Spleen (tissue), 7 donors: ENCODE measurements around the gene SPATS2.

Source experiments
- CTCF ChIP-seq, 11 experiments: fragments of 200-600 bp in 7 of 11; fragments of 450-650 bp in 4 of 11; sonication (generic) in 4 of 11; IDR thresholded peaks in 8 of 11; conservative IDR thresholded peaks in 3 of 11; 1 replicate in 7 of 11; 2 replicates in 4 of 11; pipeline versions ENCODE4 v1.4.0 to v1.8.0; 2016 to 2021; ENCODE audit warnings: antibody characterized with exemption in 11 of 11, inconsistent platforms in 4 of 11, mild to moderate bottlenecking in 1 of 11
- POLR2A ChIP-seq, 3 donors: fragments of 450-650 bp; IDR thresholded peaks; one replicate each; pipeline ENCODE4 v1.5.1; 2017; ENCODE audit warnings: antibody characterized with exemption in 3 of 3, mild to moderate bottlenecking in 1 of 3
- POLR2AphosphoS5 ChIP-seq, 3 donors: sonication (generic); formaldehyde crosslinking; IDR thresholded peaks; one replicate each; pipeline ENCODE4 v1.5.1; 2017; ENCODE audit warnings: antibody characterized with exemption in 3 of 3
- donor health status: DM: no; HTN: no; CAD: no; lungs with moderate emphysema.
- donor health status: DM: no; HTN: no; CAD: no.
- donor health status: DM: no; HTN: no; CAD: no.

- TF ChIP-seq CTCF (IDR thresholded peaks at IDR 0.05 in 8 of 11, conservative IDR thresholded peaks at IDR 0.05 in 3 of 11): no peak
- no peak for TF ChIP-seq POLR2AphosphoS5 (IDR thresholded peaks at IDR 0.05)
- TF ChIP-seq POLR2A (IDR thresholded peaks at IDR 0.05): no peak
Observed at GRCh38 chr12:49565406-49566265, 198.4 kb downstream of the SPATS2 start.
